Stimulated activated CD4-positive, alpha-beta T cell treated with anti-CD3 and anti-CD28 coated beads, Interleukin-12 subunit alpha, Interleukin-12 subunit beta, amount 100 ng/mL, for 4 hours (primary cell): ENCODE measurements around the gene UNC13C.

ENCODE experiments used
- DNase-seq: peaks from one replicate; pipeline ENCODE4 v3.0.0-alpha.2; 2020

Gene UNC13C

GRCh38 chr15:54577476-54578250 is 599.4 kb downstream of the UNC13C start:
- DNase-seq: no peak

GRCh38 chr15:54579855-54580254 is 601.6 kb downstream of the UNC13C start:
- DNase-seq: no peak

GRCh38 chr15:54580643-54581042 is 602.4 kb downstream of the UNC13C start:
- no peak for DNase-seq

- no peak for DNase-seq
Measured at GRCh38 chr15:54582863-54583643, 604.8 kb downstream of the UNC13C start.

- DNase-seq: no peak
Measured at GRCh38 chr15:54585063-54585462, 606.8 kb downstream of the UNC13C start.

GRCh38 chr15:54594115-54594514 is 615.9 kb downstream of the UNC13C start:
- DNase-seq: no peak

GRCh38 chr15:54599386-54599785 is 621.1 kb downstream of the UNC13C start:
- DNase-seq: no peak

GRCh38 chr15:54605043-54605442 is 626.8 kb downstream of the UNC13C start:
- DNase-seq: no peak

- DNase-seq: no peak
Measured at GRCh38 chr15:54605556-54605955, 627.3 kb downstream of the UNC13C start.

GRCh38 chr15:54608876-54609835 is 630.9 kb downstream of the UNC13C start:
- DNase-seq: no peak

GRCh38 chr15:54618120-54618519 is 639.9 kb downstream of the UNC13C start:
- DNase-seq: no peak

- DNase-seq: no peak
Measured at GRCh38 chr15:54619180-54619579, 640.9 kb downstream of the UNC13C start.

- DNase-seq: no peak
Measured at GRCh38 chr15:54620916-54621315, 642.7 kb downstream of the UNC13C start.

- DNase-seq: no peak
Measured at GRCh38 chr15:54636147-54636546, 657.9 kb downstream of the UNC13C start.

- DNase-seq: no peak
Measured at GRCh38 chr15:54638666-54639065, 660.4 kb downstream of the UNC13C start.

- DNase-seq: no peak
Measured at GRCh38 chr15:54640873-54641272, 662.6 kb downstream of the UNC13C start.

GRCh38 chr15:54644796-54645195 is 666.6 kb downstream of the UNC13C start:
- DNase-seq: no peak

GRCh38 chr15:54659646-54660045 is 681.4 kb downstream of the UNC13C start:
- no peak for DNase-seq

- DNase-seq: no peak
Measured at GRCh38 chr15:54660356-54660755, 682.1 kb downstream of the UNC13C start.

GRCh38 chr15:54675241-54675640 is 697.0 kb downstream of the UNC13C start:
- no peak for DNase-seq

- no peak for DNase-seq
Measured at GRCh38 chr15:54681584-54681983, 703.3 kb downstream of the UNC13C start.
